Measurements from ENCODE around the gene ZDHHC11B. TPM values are rescaled to one million over a fixed set of nuclear protein-coding genes. Genes with fewer than 3 reads are reported as not detected.

ZDHHC11B gene
- total and polyA plus RNA-seq, 2 of the 13 experiments (the other 11 are each of a cell fraction or from before 2014, with no cell fraction given) = 0.11 to 0.12 TPM

- no peak for TF ChIP-seq SNAPC4 (CRISPR knock-in tag; IDR thresholded peaks at IDR 0.05)
- no peak for TF ChIP-seq ZNF512B (CRISPR knock-in tag; IDR thresholded peaks at IDR 0.05; ENCODE audit: borderline replicate concordance)
- TF ChIP-seq ZNF781 (CRISPR knock-in tag; IDR thresholded peaks at IDR 0.05; ENCODE audit: borderline replicate concordance, not compliant biosample characterization) = no peak
- no peak for TF ChIP-seq ELF3 (CRISPR knock-in tag; IDR thresholded peaks at IDR 0.05)
Observed at GRCh38 chr5:664343-664993, 120.1 kb downstream of the ZDHHC11B start (continued).
